Measurements from ENCODE around the gene LDLRAD4. TPM values are rescaled to one million over a fixed set of nuclear protein-coding genes. Genes with fewer than 3 reads are reported as not detected.

Gene LDLRAD4
- total and polyA plus RNA-seq, 2 donors (not counting 1 experiment from before 2014, with no cell fraction given) = 13.9 to 35.7 TPM

GRCh38 chr18:13256444-13257305 is 38.1 kb downstream of the LDLRAD4 start:
- 85% methylated on average over 14 of the region's 18 CpGs for WGBS (ENCODE audit: insufficient coverage)
- H3K4me1 Mint-ChIP-seq = peaks cover 4% of the 10 kb centered on the region
- no peak for TF ChIP-seq CTCF (IDR thresholded peaks at IDR 0.05)
- no peak for TF ChIP-seq EZH2 (IDR thresholded peaks at IDR 0.05; ENCODE audit: borderline replicate concordance, insufficient read depth, low read depth, low read length, poor library complexity, severe bottlenecking)
- H3K27me3 Mint-ChIP-seq = peaks cover 26% of the 10 kb centered on the region
- Histone ChIP-seq H3K79me2 (ENCODE audit: control insufficient read depth, insufficient read depth, low read length) (no peaks in the 10 kb centered on the region), H3K4me2 (replicated peaks; ENCODE audit: low read depth, low read length, poor library complexity, severe bottlenecking) (no peak overlapping the region), H3K4me3 (ENCODE audit: control extremely low read depth in 1 of 5, extremely low read depth in 1 of 5, insufficient read depth in 1 of 5, low read depth in 2 of 5, low read length in 4 of 5) (no peak overlapping the region), H3K27ac (ENCODE audit: low read length in 2 of 2) (no peak overlapping the region), H2AFZ (ENCODE audit: insufficient read depth, low read depth, low read length, poor library complexity, severe bottlenecking) (no peak overlapping the region), H3K4me1 (ENCODE audit: control insufficient read depth in 2 of 2, insufficient read depth in 2 of 2, low read length in 2 of 2) (peaks cover under 1 to 6% of the 10 kb centered on the region in 2 donors), H3K27me3 (replicated peaks in 1 of 4; ENCODE audit: control extremely low read depth in 1 of 4, control insufficient read depth in 3 of 4, insufficient read depth in 4 of 4, low read length in 3 of 4) (peaks cover 0 to 11% (median 1%) of the 10 kb centered on the region in 4 experiments), H4K20me1 (ENCODE audit: control insufficient read depth, insufficient read depth, low read length, poor library complexity, severe bottlenecking) (no peaks in the 10 kb centered on the region), H3K9ac (ENCODE audit: low read length) (no peak overlapping the region), H3K9me3 (ENCODE audit: control extremely low read depth in 1 of 3, control insufficient read depth in 2 of 3, insufficient read depth in 1 of 3, low read length in 2 of 3) (no peaks in the 10 kb centered on the region), H3K36me3 (replicated peaks in 1 of 2; ENCODE audit: control extremely low read depth in 1 of 2, control insufficient read depth in 1 of 2, extremely low read depth in 1 of 2, insufficient read depth in 2 of 2, low read length in 1 of 2) (no peaks in the 10 kb centered on the region)
- peak overlapping the region; percentile 38 for H3K27ac Mint-ChIP-seq
- no peaks in the 10 kb centered on the region for H3K9me3 Mint-ChIP-seq (ENCODE audit: insufficient read depth)
- intact Hi-C loops (cut with micrococcal nuclease) = no loop called here
- ChIA-PET CTCF (no interaction called here), POLR2A (no interaction called here)
- H3K4me3 Mint-ChIP-seq = no peak overlapping the region
- no peak for DNase-seq
- ATAC-seq (ENCODE audit: low read depth) = no peak

- Histone ChIP-seq H2AFZ (ENCODE audit: insufficient read depth, low read depth, low read length, poor library complexity, severe bottlenecking) (no peak overlapping the region), H3K27me3 (replicated peaks in 1 of 4; ENCODE audit: control extremely low read depth in 1 of 4, control insufficient read depth in 3 of 4, insufficient read depth in 4 of 4, low read length in 3 of 4) (peaks cover 0 to 16% (median 1%) of the 10 kb centered on the region in 4 experiments), H3K27ac (ENCODE audit: low read length in 2 of 2) (no peak overlapping the region), H3K4me1 (ENCODE audit: control insufficient read depth in 2 of 2, insufficient read depth in 2 of 2, low read length in 2 of 2) (peaks cover 4 to 11% of the 10 kb centered on the region in 2 donors), H3K36me3 (replicated peaks in 1 of 2; ENCODE audit: control extremely low read depth in 1 of 2, control insufficient read depth in 1 of 2, extremely low read depth in 1 of 2, insufficient read depth in 2 of 2, low read length in 1 of 2) (no peaks in the 10 kb centered on the region), H3K9ac (ENCODE audit: low read length) (no peak overlapping the region), H3K4me2 (replicated peaks; ENCODE audit: low read depth, low read length, poor library complexity, severe bottlenecking) (no peak overlapping the region), H3K9me3 (ENCODE audit: control extremely low read depth in 1 of 3, control insufficient read depth in 2 of 3, insufficient read depth in 1 of 3, low read length in 2 of 3) (peaks cover 0 to 5% (median 0%) of the 10 kb centered on the region in 3 donors), H4K20me1 (ENCODE audit: control insufficient read depth, insufficient read depth, low read length, poor library complexity, severe bottlenecking) (no peaks in the 10 kb centered on the region), H3K79me2 (ENCODE audit: control insufficient read depth, insufficient read depth, low read length) (no peaks in the 10 kb centered on the region), H3K4me3 (ENCODE audit: control extremely low read depth in 1 of 5, extremely low read depth in 1 of 5, insufficient read depth in 1 of 5, low read depth in 2 of 5, low read length in 4 of 5) (no peak overlapping the region)
- TF ChIP-seq CTCF (IDR thresholded peaks at IDR 0.05) (no peak), EZH2 (IDR thresholded peaks at IDR 0.05; ENCODE audit: borderline replicate concordance, insufficient read depth, low read depth, low read length, poor library complexity, severe bottlenecking) (no peak)
- peaks cover 5% of the 10 kb centered on the region for H3K4me1 Mint-ChIP-seq
- no peak overlapping the region for H3K27ac Mint-ChIP-seq
- peaks cover 26% of the 10 kb centered on the region for H3K27me3 Mint-ChIP-seq
- POLR2A ChIA-PET = no interaction called here
- CTCF ChIA-PET = no interaction called here
- no peak overlapping the region for H3K4me3 Mint-ChIP-seq
- DNase-seq = no peak
- ATAC-seq (ENCODE audit: low read depth) = no peak
- 89% methylated on average over 8 of the region's 8 CpGs for WGBS (ENCODE audit: insufficient coverage)
- H3K9me3 Mint-ChIP-seq (ENCODE audit: insufficient read depth) = no peaks in the 10 kb centered on the region
- intact Hi-C loops (cut with micrococcal nuclease) = no loop called here
Observed at GRCh38 chr18:13257361-13257980, 38.9 kb downstream of the LDLRAD4 start.
